Heart left ventricle (tissue), 13 donors: ENCODE measurements around the gene UBQLNL.

Source experiments
- CTCF ChIP-seq, 12 donors: fragments of 200-600 bp; sonication (generic) in 4 of 12; IDR thresholded peaks; one replicate each; pipeline versions ENCODE4 v1.5.0 to v1.8.0; 2018 to 2022; ENCODE audit warnings: antibody characterized with exemption in 12 of 12, mild to moderate bottlenecking in 5 of 12
- POLR2A ChIP-seq, 2 donors: fragments of 450-650 bp; IDR thresholded peaks; one replicate each; pipeline ENCODE4 v1.6.1; 2017; ENCODE audit warnings: antibody characterized with exemption in 2 of 2, mild to moderate bottlenecking in 2 of 2, moderate library complexity in 2 of 2
- donor health status: ischemic (EF 13 %, LVEDD 7.1; RV severe dilation, severe dysfunction).
- donor health status: DM: no; HTN: yes; CAD: no.
- donor health status: DM: no; HTN: no; CAD: no.
- donor health status: ischemic (EF 25% LVEDD 6.9; RV normal size, moderate dysfunction).
- donor health status: ischemic (EF 25% LVEDD 5.7; RV mildly dilated, moderate dysfunction).
- donor health status: ischemic (EF 35%, LVEDD 5.7; RV mildly dilated, moderate dysfunction).
- donor health status: nonischemic (EF 11% LVEDD 7.7; RV severe dilation, severe dysfunction).
- donor health status: DM: yes; HTN: yes; CAD: no.
- donor health status: PGD.
- donor health status: ischemic (EF 29% LVEDD 5.4; RV normal size, mild dysfunction).
- donor health status: nonischemic (EF 23%, LVEDD 6.1; RV moderate dilation, normal function).

DNA sequence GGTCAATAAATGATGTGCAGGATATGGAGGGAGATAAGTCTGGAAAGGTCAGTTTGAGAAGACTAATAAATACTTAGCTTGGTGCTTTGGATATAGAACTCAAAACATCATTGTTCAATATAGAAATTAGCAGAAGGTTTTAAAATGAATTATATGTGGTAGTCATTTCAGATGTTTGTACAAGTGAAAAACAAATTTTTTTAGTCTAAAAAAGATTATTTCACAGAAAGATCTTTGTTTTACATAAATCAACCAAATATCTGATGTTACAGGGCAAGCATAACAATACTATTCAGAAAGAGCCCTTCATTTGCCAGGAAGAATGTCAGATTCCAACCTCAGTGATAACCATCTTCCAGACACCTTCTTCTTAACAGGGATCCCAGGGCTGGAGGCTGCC lies 28.1 kb downstream of the UBQLNL start, which contains the start of gene OR52D1:
- no peak for TF ChIP-seq CTCF (IDR thresholded peaks at IDR 0.05)
- no peak for TF ChIP-seq POLR2A (IDR thresholded peaks at IDR 0.05)
